NCI-H774 (cell line): Measurements from ENCODE around the gene ATE1.
"Not testable (repeated sequence)": the region's sequence is repeated elsewhere in the genome, so short reads cannot be mapped to it uniquely, and the experiment has no call there.

Experiments
- DNase-seq: peaks from one replicate; lab custom pipeline; 2025; lab: John Stamatoyannopoulos, UW

The ATE1 gene

GRCh38 chr10:121831777-121832176 lies 96.1 kb downstream of the ATE1 start:
- no peak for DNase-seq

GRCh38 chr10:121831237-121831636 lies 96.6 kb downstream of the ATE1 start:
- DNase-seq, result no peak

GRCh38 chr10:121830101-121830500 lies 97.7 kb downstream of the ATE1 start:
- no peak for DNase-seq

- no peak for DNase-seq
These were observed 99.8 kb downstream of the ATE1 start for GRCh38 chr10:121828045-121828444.

GRCh38 chr10:121826773-121827172 lies 101.1 kb downstream of the ATE1 start:
- DNase-seq, result not testable (repeated sequence)

GRCh38 chr10:121823993-121824463 lies 103.8 kb downstream of the ATE1 start:
- no peak for DNase-seq

GRCh38 chr10:121822724-121823123 lies 105.1 kb downstream of the ATE1 start:
- no peak for DNase-seq

- no peak for DNase-seq
These were observed 105.7 kb downstream of the ATE1 start for GRCh38 chr10:121822180-121822579.

- no peak for DNase-seq
These were observed 108.8 kb downstream of the ATE1 start for GRCh38 chr10:121819049-121819448.

- no peak for DNase-seq
These were observed 109.2 kb downstream of the ATE1 start for GRCh38 chr10:121818599-121818998.

GRCh38 chr10:121816197-121816596 lies 111.6 kb downstream of the ATE1 start:
- DNase-seq, result no peak

- no peak for DNase-seq
These were observed 114.0 kb downstream of the ATE1 start for GRCh38 chr10:121813857-121814256.

GRCh38 chr10:121813211-121813815 lies 114.5 kb downstream of the ATE1 start:
- DNase-seq, result no peak

- DNase-seq, result no peak
These were observed 115.8 kb downstream of the ATE1 start for GRCh38 chr10:121812031-121812430.

- no peak for DNase-seq
These were observed 116.4 kb downstream of the ATE1 start for GRCh38 chr10:121811386-121811785.

- DNase-seq, result no peak
These were observed 119.0 kb downstream of the ATE1 start for GRCh38 chr10:121808835-121809234.

- no peak for DNase-seq
These were observed 123.4 kb downstream of the ATE1 start for GRCh38 chr10:121804460-121804859.

- no peak for DNase-seq
These were observed 124.2 kb downstream of the ATE1 start for GRCh38 chr10:121803611-121804010.

GRCh38 chr10:121800831-121801230 lies 127.0 kb downstream of the ATE1 start:
- no peak for DNase-seq

- DNase-seq, result no peak
These were observed 127.7 kb downstream of the ATE1 start for GRCh38 chr10:121800146-121800545.

- no peak for DNase-seq
These were observed 130.3 kb downstream of the ATE1 start for GRCh38 chr10:121797490-121797889.

GRCh38 chr10:121796342-121796741 lies 131.5 kb downstream of the ATE1 start:
- DNase-seq, result no peak

- DNase-seq, result no peak
These were observed 135.6 kb downstream of the ATE1 start for GRCh38 chr10:121792198-121792597.

GRCh38 chr10:121791761-121792160 lies 136.1 kb downstream of the ATE1 start:
- DNase-seq, result no peak
